ENCODE measurements around the gene ZBED1.

ZBED1 gene

GRCh38 chrX:2516623-2517022 is 15.8 kb upstream of the ZBED1 start:
- TF ChIP-seq ZFX (IDR thresholded peaks at IDR 0.05; ENCODE audit: borderline replicate concordance) (no peak), CTCF (IDR thresholded peaks at IDR 0.05) (no peak)
- H3K27ac ChIP-seq, result no peak overlapping the region

DNA sequence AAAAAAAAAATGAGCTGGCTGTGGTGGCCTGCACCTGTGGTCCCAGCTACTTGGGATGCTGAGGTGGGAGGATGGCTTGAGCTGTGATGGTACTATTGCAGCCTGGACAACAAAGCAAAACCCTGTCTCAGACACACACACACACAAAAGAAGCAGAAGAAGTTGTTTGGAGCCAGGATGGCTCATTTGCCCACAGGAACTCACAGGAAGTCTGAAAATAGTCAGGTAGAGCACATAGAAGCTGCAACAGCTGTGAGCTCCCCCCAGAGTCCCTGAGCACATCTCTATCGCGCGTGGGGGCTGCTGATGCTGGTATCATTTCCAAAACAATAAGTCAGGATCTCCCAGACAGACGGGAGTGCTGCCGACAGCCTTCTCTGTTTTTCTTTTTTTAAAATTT is 13.4 kb upstream of the ZBED1 start:
- no peak for TF ChIP-seq ZFX (IDR thresholded peaks at IDR 0.05; ENCODE audit: borderline replicate concordance)

DNA sequence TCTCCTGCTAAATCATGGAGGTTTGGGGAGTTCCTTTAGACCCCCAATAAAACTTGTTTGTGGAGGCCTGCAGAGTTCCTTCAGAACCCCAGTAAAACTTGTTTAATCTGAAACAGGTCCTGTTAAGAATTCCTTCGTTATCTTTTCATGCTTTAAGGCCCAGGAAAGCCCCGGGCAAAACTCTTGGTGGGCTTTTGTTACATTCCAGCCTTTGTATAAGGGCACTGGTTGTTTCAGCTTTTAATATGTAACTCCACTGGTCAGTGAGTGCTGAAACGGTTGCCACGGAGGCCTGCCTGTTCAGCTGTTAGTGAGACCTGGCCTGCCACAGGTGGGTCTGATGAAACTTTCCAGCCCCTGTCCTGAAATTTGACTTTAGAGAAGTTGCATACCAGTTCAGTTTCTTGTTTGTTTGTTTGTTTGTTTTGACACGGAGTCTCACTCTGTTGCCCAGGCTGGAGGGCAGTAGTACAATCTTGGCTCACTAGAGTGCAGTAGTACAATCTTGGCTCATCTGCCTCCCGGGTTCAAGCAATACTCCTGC is 12.4 kb upstream of the ZBED1 start:
- no peak overlapping the region for H3K27ac ChIP-seq
- no peak for TF ChIP-seq ZFX (IDR thresholded peaks at IDR 0.05; ENCODE audit: borderline replicate concordance)
- no peak for TF ChIP-seq CTCF (IDR thresholded peaks at IDR 0.05)

More for the DNA sequence above, 13.4 kb upstream of the ZBED1 start:
- no peak overlapping the region for H3K27ac ChIP-seq

DNA sequence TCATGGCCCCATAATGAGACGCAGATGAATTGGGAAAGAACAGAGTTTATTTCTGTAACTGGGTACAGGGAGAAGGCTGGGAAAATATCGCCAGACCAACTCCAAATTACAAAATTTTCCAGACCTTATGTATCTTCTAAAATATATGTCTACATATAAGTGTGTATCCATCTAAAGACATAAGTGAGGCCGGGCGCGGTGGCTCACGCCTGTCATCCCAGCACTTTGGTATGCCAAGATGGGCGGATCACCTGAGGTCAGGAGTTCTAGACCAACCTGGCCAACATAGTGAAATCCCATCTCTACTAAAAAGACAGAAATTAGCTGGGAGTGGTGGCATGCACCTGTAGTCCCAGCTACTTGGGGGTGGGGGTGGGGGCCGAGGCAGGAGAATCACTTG is 11.7 kb upstream of the ZBED1 start:
- TF ChIP-seq CTCF (IDR thresholded peaks at IDR 0.05), result no peak
- no peak for TF ChIP-seq ZFX (IDR thresholded peaks at IDR 0.05; ENCODE audit: borderline replicate concordance)
- no peak overlapping the region for H3K27ac ChIP-seq

- TF ChIP-seq ZFX (IDR thresholded peaks at IDR 0.05; ENCODE audit: borderline replicate concordance), result no peak
- no peak for TF ChIP-seq CTCF (IDR thresholded peaks at IDR 0.05)
- no peak overlapping the region for H3K27ac ChIP-seq
Measured at GRCh38 chrX:2511326-2511725, 10.6 kb upstream of the ZBED1 start.

GRCh38 chrX:2508648-2509335 is 8.0 kb upstream of the ZBED1 start:
- no peak for TF ChIP-seq ZFX (IDR thresholded peaks at IDR 0.05; ENCODE audit: borderline replicate concordance)
- TF ChIP-seq CTCF (IDR thresholded peaks at IDR 0.05), result no peak
- no peak overlapping the region for H3K27ac ChIP-seq

GRCh38 chrX:2507904-2508627 is 7.3 kb upstream of the ZBED1 start:
- TF ChIP-seq ZFX (IDR thresholded peaks at IDR 0.05; ENCODE audit: borderline replicate concordance) (no peak), CTCF (IDR thresholded peaks at IDR 0.05) (no peak)
- H3K27ac ChIP-seq, result no peak overlapping the region
